ENCODE measurements around the gene ZAP70.

DNA sequence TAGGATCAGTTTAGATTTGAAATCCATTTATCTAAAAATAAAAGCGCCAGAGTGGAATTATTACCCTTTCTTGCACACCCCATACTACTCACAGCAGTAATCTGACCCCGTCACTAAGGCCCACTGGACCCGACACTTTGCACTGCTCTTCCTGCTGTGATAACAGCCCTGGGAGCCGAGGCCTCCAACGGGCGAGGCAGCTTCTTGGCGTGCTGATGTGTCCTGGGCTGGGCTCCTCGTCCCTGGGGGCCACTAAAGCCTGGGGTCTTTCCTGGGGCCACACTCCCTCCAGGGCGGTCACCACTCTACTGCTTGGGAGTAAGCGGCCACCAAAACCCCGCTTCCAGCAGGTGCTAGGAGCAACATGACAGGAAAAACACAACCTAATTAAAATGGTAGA lies 61.7 kb downstream of the ZAP70 start:
- TF ChIP-seq, protein P1, sequence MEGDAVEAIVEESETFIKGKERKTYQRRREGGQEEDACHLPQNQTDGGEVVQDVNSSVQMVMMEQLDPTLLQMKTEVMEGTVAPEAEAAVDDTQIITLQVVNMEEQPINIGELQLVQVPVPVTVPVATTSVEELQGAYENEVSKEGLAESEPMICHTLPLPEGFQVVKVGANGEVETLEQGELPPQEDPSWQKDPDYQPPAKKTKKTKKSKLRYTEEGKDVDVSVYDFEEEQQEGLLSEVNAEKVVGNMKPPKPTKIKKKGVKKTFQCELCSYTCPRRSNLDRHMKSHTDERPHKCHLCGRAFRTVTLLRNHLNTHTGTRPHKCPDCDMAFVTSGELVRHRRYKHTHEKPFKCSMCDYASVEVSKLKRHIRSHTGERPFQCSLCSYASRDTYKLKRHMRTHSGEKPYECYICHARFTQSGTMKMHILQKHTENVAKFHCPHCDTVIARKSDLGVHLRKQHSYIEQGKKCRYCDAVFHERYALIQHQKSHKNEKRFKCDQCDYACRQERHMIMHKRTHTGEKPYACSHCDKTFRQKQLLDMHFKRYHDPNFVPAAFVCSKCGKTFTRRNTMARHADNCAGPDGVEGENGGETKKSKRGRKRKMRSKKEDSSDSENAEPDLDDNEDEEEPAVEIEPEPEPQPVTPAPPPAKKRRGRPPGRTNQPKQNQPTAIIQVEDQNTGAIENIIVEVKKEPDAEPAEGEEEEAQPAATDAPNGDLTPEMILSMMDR (IDR thresholded peaks at IDR 0.05; ENCODE audit: insufficient read depth, low read length, poor library complexity, severe bottlenecking): no peak
- TF ChIP-seq EZH2phosphoT487 (conservative IDR thresholded peaks at IDR 0.05; ENCODE audit: low read length): no peak

Measured in SU-DHL-6 (cell line).